HG03442 (cell line): ENCODE measurements around the gene SCFD2.

ENCODE experiments used
- ATAC-seq: cut with Tn5 transposase; IDR thresholded peaks from one replicate; pipeline ENCODE4 v1.9.1; 2021; ENCODE audit warnings: mild to moderate bottlenecking, moderate library complexity; ENCODE audit not compliant: unreplicated experiment

The SCFD2 gene

DNA sequence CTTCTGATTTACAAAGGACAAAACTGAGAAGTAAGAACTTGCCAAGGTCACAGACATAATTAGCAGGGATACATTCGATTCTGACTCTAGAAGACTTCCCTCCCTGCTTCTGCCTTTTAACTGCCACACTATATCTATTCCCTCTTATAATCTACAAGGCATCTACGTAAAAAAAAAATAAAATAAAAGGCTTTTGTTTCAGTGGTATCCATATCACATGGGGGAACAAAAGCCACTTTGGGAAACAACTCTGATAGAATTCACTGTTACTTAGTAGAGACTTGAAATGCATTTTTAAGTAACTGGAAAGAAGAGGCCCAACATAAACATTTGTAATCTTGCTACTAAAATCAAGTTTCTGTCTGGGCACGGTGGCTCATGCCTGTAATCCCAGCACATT, 247.2 kb downstream of the SCFD2 start:
- ATAC-seq = no peak

DNA sequence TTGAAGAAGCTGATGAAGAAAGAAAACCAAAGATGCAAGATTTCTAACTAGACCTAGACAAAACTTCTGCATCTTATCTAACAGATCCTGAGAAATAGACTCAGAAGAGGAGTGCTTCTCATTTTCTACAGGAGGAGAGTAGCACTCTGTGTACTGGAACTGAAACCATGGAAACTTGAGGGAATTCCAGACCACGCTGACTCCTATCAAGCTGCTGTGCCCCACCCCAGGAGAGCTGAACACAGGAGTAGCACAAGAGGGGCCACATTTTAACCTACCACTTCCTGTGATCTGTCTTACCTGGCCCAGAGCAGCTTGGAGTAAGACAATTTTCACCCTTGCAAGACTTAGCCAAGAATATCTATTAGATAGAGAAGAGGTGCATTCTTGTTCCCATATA, 248.9 kb downstream of the SCFD2 start:
- ATAC-seq = no peak

DNA sequence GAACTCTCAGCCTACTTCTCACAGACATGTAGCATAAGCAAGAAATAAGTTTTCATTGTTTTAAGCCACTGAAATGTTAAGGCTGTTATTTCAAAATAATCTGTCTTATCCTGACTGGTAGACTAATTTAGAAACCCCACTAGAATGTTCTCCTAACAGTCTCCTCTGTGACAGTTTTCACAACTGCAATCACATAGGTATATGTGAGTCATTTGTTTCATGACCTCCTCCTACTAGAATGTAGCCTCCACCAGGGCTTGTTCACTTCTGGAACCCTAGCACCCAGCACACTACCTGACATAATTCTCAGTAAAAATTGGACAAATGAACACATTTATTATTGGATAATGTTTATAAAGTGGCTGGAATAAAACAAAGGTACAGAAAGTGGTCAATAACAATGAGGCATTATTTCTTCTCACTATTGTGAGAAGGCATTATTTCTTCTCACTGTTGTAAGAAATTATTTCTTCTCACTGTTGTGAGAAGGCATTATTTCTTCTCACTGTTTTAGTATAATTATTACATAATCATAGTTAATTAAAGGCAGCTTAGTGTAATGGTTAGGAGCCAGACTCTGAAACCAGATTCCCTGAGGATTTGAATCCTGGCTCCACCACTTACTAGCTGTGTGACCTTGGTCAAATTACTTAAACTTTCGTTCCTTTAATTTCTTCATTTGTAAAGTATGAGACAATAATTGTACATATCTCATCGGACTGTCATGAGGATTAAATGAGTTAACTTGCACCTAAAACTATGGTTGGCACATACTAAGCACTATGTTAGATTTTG, 252.2 kb downstream of the SCFD2 start:
- ATAC-seq = peak; percentile 85

DNA sequence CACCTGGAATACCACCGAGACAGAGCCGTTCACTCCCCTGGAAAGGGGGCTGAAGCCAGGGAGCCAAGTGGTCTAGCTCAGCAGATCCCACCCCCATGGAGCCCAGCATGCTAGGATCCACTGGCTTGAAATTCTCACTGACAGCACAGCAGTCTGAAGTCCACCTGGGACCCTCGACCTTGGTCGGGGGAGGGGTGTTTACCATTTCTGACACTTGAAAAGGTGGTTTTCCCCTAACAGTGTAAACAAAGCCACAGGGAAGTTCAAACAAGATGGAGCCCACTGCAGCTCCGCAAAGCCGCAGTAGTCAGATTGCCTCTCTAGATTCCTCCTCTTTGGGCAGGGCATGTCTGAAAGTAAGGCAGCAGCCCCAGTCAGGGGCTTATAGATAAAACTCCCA, 260.5 kb downstream of the SCFD2 start:
- ATAC-seq = no peak

DNA sequence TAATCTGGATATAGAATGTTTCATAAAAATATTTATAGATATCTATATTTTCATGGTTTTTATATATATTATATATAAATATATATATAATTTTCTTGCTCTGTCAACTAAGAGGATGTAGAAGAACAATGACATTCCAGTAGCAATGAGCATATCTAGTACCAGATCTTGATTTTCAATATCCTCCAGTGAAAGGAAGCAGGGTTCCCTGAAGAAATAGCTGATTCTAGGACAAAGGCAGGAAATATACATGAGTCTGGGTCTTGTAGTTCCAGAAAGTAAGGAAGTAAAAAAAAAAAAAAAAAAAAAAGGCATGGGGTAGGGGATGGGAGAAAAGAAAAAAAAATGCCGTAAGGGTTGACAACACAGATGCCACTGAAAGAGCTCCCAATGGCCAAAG, 262.4 kb downstream of the SCFD2 start:
- ATAC-seq = no peak

DNA sequence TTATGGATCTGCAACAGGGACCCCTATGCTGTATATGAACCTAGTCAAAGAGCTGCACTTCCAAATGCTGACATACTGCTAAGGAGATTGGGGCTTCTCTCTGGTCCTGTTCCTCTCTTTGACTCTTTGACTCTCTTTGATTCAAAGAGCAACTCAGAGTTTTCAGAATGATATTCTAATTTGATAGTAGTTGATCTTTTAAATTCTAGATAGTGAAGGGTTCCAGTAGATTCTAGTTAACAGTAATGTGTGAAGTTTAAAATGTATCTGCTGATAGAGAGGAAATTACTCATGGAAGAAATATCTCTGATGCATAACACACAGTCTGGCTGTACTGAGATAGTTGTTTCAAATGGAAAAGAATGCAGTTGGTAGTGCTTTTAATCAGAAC, 264.7 kb downstream of the SCFD2 start:
- ATAC-seq = no peak

DNA sequence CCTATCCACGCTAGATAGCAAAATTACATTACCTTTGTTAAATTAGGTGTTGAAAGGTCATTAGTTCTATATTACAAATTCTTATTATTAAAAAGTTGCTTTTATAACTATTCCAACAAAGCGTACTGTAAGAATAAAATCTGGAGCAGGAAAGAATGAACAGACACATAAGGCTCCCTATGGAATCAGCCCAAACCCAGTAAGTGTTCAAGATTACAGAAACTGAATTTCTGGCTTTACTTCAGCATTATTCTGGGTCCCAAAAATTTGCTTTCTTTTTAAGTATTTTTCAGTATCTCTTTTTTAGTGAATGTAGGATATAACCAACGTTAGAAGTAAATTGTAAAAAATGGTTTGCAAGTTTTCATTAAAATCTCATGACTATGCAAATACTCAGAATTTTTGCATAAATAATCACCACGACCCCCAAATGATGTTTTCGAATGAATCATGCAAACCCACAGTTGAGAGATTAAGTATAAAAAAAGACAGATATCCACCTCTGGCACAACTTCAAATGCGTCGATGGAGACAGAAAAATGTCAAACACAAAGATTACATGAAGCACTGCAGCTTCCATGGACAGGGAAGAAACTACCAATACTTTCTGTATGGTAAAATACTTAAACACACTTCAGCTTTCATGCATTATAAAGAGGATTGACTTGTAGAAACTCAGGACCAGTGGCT, 265.2 kb downstream of the SCFD2 start:
- no peak for ATAC-seq

DNA sequence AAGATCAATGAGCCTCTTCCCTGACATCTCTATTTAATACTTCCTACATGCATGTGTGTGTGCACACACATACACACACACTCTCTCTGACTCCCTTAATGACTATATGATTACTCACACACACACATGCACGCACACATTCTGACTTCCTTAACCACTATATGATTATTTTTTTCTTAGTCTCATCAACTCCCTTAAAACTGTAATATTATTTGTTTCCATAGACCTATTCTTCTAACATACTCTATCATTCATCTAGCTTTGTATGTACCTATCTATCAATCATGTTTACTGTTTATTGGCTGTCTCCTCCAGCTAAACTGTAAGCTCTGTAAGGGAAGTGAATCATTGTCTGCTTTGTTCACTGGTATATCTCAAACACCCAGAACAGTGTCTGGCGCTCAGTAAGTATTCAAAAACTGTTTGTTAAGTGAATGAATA, 267.2 kb downstream of the SCFD2 start:
- no peak for ATAC-seq

DNA sequence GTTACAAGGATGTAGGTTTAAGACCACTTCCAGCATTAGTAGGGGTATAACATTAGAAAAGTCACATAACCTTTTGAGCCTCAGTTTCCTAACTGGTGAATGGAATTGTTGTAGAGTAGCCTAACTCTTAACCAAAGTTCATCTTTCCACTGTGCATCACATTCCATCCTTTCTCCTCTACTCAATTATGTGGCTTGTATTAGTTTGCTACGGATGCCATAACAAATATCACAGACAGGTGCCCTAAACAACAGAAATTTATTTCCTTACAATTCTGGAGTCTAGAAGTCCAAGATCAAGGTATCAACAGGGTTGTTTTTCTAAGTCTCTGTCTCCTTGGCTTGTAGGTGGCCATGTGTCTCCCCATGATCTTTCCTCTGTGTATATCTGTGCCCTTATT, 271.8 kb downstream of the SCFD2 start:
- ATAC-seq = no peak

DNA sequence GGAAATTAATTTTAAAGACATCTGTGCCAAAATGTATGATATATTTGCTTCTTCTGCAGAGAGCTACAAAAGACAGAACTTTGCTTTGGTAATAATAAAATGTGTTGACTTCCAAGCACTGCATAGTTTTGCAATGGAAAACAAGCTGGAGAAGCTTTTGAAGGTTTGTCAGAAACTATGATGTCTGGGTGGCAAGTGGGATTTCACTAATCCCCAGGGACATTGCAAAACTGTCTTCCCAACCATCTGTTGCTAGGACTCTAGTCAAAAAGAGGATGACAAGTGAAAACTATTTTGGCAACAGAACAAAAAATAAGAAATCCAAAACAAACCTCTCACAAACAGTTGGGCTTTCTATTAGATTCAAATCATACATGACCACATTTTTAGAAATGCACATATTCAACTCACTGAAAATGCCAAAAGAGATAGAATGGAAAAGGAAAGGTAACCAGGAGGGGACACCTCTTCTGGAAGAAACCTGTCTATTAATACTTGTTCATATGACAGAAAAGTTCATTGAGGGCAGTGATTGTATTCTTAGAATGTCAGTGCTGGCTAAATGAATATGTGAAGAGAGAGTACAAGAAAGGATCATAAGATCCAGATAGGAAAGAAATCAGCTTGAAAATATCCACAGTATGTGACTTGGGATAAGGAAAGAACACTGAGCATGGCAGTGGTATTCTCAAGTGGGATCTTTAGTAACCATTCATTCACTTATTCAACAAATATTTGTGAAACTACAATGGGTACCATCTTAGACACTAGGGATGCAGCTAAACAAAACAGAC, 275.7 kb downstream of the SCFD2 start:
- no peak for ATAC-seq

DNA sequence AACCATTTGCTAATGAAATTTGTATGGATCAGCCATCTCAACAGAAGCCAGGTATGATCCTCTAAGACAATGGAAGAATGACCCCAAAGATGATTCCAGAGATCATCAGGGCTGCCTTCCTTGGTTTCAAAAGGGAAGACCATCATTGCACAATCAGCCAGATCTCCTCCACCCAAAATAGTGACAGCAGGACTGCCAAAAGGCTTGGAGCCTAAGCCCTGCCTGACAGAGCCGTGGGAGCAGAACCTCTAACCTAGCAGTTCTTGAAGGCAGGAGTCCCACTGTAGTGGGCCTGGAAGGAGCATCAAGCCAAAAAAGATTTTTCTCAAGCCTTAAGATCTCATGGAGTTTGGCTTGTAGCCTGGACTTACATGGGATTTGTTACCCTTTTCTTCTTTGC, 277.7 kb downstream of the SCFD2 start:
- no peak for ATAC-seq

DNA sequence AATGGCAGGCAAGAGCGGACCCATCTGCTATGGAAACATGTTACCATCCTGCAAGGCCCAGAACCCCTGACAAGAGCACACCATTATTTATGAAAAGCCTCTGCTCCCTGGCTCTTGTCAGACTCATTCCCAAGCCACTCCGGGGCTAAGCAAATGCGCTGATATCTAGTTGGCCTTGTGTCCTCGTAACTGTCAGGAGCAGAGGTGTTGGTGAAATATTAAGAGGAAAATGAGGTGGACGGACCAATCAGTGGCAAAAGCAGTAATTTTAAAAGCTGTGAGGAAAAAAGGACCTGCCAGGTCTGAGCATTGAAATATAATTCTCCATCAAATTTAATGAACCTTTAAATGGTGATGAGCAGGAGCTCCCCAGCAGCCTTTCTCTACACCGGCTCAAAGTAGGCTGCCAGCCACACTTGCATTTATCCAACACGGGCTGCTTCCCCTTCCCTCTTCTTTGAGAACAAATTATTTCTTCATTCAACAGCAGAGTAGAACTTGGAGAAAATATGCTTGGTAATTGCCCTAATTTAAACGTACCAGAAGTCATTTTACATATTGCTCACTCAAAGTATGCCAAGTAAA, 289.4 kb downstream of the SCFD2 start:
- no peak for ATAC-seq

DNA sequence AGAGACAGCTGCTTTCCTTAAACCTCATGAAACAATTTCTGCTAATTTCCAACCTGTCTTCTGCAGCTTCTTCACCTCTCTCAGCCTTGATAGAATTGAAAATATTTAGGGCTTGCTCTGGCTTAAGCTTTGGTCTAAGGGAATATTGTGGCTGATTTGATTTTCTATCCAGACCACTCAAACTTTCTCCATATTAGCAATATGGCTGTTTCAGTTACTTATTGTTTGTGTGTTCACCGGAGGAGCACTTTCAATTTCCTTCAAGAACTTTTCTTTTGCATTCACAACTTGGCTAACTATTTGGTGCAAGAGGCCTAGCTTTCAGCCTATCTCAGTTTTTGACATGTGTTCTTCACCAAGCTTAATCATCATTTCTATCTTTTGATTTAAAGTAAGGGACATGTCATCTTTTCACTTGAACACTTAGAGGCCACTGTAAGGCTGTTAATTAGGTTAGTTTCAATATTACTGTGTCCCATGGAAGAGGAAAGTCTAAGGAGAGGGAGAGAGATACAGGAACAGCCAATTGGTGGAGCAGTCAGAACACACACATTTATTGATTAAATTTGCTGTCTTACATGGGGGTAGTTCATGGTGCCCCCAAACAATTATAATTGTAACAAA, 290.6 kb downstream of the SCFD2 start:
- ATAC-seq = no peak

DNA sequence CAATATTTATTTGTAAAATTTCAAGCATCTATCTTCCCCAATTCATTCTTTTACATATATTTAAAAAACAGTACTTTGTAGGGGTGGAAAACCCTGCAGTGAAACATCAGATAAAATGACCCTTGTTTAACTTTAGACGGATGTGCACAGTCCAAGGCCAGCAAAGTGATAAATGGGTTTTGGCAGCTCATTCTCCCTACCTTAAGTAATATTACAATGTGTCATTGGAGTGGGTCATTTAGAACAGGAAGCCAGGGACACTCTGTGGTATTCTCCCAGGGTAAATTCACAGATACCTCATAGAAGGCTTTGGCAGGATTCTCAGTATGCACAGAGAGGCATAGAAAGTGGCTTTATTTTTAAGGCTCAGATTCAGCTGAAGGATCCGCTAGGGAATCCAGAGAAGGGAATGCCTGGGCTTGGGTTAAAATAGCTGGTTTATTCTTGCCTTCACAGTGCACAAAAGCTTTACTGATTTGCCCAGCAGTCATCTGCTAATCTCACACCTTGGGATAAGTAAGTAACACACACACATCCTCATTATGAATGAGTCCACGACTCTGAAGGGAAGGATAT, 297.0 kb downstream of the SCFD2 start:
- no peak for ATAC-seq

DNA sequence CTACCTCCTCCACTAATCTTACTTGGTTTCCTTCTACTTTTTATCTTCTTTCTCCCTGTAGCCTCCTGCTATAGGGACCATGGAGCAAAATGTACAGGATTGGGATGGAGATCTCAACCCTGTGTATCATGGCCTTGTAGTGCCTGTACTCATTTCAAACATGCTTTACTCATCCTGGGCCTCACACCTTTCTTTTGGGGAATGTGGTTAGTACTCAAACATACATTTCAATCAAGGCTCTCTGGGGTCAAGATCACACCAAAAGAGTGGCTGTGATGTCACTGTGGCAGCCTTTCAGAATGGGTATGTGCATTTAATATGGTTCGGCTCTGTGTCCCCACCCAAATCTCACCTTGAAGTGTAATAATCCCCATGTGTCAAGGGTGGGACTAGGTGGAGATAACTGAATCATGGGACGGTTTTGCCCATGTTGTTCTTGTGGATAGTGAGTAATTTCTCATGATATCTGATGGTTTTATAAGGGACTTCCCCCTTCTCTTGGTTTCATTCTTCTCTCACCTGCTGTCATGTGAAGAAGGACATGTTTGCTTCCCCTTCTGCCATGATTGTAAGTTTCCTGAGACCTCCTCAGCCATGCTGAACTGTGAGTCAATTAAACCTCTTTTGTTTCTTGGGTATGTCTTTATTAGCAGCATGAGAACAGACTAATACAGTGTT, 298.6 kb downstream of the SCFD2 start:
- no peak for ATAC-seq

DNA sequence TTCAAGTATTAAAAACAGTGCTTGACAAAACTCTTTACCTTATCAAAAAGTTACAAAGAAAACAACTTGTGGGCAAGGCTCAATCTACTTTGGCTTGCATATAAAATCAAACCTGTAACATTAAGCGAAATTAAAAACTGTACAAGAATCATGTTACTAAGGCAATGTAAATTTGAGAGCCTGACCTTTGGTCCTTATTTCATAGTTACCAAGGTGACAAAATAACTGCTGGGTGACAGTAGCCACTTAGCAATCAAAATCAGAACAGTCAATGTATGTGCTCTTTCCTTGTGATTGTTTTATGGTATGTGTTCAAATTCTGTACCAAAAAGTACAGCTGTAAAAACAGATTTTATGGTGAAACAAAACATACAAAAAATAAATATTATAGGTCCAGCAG, 299.7 kb downstream of the SCFD2 start:
- ATAC-seq = no peak

DNA sequence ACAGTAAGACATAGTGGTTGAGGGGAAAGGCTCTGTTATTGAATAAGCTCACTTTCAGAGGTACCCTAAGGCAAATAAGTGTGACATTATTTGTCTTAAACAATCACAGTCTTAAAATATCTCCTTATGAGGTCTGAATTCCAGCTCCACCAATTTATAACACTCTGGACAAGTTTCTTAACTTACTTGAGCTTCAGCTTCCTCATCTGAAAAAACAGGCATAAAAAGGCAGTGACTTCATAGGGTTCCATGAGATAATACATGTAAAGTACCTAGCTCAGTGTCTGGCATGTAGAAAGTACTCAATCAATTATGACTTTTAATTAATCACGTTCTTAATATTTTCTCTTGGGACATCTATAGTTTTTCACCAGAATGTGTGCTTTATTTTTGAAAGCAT, 301.3 kb downstream of the SCFD2 start:
- ATAC-seq = no peak

DNA sequence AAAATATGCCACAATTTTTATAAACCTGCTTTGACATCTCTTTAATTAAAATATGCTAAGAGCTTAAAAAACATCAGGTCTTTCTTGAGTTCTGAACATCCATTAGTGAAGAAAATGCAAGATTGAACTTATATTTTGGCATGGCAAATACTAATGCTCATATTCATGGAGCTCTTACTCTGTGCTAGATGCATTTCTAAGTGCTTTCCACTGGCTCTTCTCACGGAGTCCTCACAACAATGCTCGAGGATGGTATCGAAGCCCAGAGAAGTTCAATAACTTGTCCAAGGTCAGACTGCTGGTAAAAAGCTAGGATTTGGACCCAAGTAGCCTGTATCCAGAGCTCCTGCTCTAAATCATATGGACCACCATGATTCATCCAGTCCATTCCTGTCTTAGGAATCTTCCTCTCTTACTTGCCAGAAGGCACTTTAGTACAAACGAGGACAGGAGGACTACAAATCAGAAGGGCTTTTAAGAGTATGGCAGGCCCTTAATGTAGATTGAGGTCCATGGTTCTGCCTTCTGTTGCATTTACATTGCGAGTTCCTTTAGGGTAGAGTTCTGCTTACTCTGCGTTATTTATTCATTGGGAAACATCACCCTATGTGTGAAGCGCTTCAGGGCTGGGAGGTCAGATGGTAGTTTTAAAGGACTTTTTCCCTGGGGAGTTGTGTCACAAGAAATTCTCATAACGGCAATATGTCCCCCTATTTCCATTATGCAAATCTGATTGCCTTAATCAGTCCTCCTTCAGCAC, 304.6 kb downstream of the SCFD2 start:
- no peak for ATAC-seq

DNA sequence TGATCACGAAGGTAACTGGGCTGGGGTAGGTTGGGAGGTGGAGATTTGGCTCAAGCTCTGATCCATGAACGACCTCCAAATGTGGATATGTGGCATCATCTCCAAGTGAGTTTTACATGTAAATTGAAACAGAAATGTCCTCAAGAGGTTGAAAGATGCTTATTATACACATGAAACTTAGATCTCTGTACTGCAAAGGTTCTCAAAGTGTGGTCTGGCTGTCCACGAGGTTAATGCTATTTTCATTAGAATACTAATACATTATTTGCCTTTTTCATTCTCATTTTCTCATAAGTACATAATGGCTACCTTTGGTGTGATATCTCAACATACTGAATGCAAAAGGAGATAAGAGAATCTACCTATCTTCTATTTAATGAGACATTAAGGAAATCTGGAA, 305.6 kb downstream of the SCFD2 start:
- ATAC-seq = no peak
